ENCODE measurements around the gene DPH3. TPM values are rescaled to one million over a fixed set of nuclear protein-coding genes. Genes with fewer than 3 reads are reported as not detected.

DPH3 gene
- total and polyA plus RNA-seq, 9 donors = 7.4 to 28.3 (median 13.5) TPM

DNA sequence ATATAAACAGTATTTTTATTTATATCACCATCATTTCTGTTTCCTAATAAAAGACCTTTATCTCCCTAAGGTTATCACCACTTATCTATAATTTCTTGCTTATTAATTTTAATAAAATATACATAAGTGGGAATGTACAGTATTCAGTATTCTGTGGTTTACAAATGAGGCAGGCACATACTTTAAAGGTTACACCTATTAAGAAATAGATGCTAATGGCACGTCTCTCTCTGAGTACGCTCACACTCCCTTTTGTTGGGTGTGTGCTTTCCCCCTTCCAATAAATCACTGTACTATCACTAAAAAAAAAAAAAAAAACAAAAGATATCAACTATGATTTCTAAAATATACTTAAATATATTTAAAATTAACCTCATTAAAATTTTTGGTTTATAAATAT lies 9.1 kb upstream of the DPH3 start:
- no peak for TF ChIP-seq CTCF (IDR thresholded peaks at IDR 0.05)
- no peak for TF ChIP-seq POLR2A (IDR thresholded peaks at IDR 0.05)
- TF ChIP-seq EP300 (IDR thresholded peaks at IDR 0.05) = no peak
- no peak overlapping the region for H3K4me3 ChIP-seq
- no peak for DNase-seq
- intact Hi-C loops (cut with DNase I) = no loop called here
- no peaks in the 10 kb centered on the region for H3K36me3 ChIP-seq
- no peaks in the 10 kb centered on the region for H3K9me3 ChIP-seq
- H3K4me1 ChIP-seq (ENCODE audit: insufficient read depth) = no peaks in the 10 kb centered on the region
- no peak overlapping the region for H3K27ac ChIP-seq
- 92 to 96% (median 95%) methylated on average over 2 of the region's 2 CpGs for WGBS, 3 donors
- no peaks in the 10 kb centered on the region for H3K27me3 ChIP-seq

GRCh38 chr3:16272588-16272987 lies 7.8 kb upstream of the DPH3 start:
- Histone ChIP-seq H3K27me3 (no peaks in the 10 kb centered on the region), H3K27ac (no peak overlapping the region), H3K9me3 (no peaks in the 10 kb centered on the region), H3K4me3 (no peak overlapping the region), H3K36me3 (no peaks in the 10 kb centered on the region), H3K4me1 (ENCODE audit: insufficient read depth) (peaks cover 2% of the 10 kb centered on the region)
- WGBS, 3 donors = 34 to 58% (median 40%) methylated on average over 1 of the region's 1 CpG
- TF ChIP-seq EP300 (IDR thresholded peaks at IDR 0.05) (no peak), POLR2A (IDR thresholded peaks at IDR 0.05) (no peak), CTCF (IDR thresholded peaks at IDR 0.05) (no peak)
- no peak for DNase-seq
- intact Hi-C loops (cut with DNase I) = no loop called here

- no peaks in the 10 kb centered on the region for H3K27me3 ChIP-seq
- TF ChIP-seq EP300 (IDR thresholded peaks at IDR 0.05) (no peak), POLR2A (IDR thresholded peaks at IDR 0.05) (no peak), CTCF (IDR thresholded peaks at IDR 0.05) (no peak)
- no peaks in the 10 kb centered on the region for H3K36me3 ChIP-seq
- H3K9me3 ChIP-seq = no peaks in the 10 kb centered on the region
- DNase-seq = no peak
- H3K27ac ChIP-seq = no peak overlapping the region
- peaks cover 2% of the 10 kb centered on the region for H3K4me1 ChIP-seq (ENCODE audit: insufficient read depth)
- H3K4me3 ChIP-seq = no peak overlapping the region
- 95 to 97% (median 96%) methylated on average over 10 of the region's 10 CpGs for WGBS, 3 donors
- intact Hi-C loops (cut with DNase I) = no loop called here
These were observed 6.1 kb upstream of the DPH3 start for GRCh38 chr3:16270855-16271254.

DNA sequence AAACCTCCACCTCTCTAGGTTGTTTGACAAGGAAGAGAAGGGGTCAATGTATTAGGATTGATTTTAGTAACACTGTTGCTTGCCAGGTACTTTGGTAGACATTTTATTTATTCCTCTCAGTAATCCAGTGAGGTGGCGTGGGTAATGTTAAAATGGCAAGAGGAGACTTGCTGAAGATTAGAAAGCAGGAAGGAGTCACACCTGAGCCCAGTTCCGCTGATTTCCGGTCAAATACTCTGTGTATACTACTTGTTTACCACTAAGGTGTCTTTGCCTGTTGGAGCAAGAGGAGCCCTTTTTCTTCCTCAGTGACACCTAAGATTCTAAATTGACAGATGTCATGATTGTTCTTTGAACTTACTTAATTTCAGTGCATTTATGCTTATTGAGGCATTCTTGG lies 2.0 kb upstream of the DPH3 start:
- intact Hi-C loops (cut with DNase I) = loop anchor here in 2 of 4 donors (5.0 kb wide), 2 partner anchors 251 to 1476 kb away; partner anchors contain the start of gene TBC1D5 (in 1 of the 2)
- WGBS, 3 donors = 85 to 91% (median 85%) methylated on average over 3 of the region's 3 CpGs
- no peaks in the 10 kb centered on the region for H3K9me3 ChIP-seq
- no peak for DNase-seq
- H3K4me3 ChIP-seq = no peak overlapping the region
- H3K36me3 ChIP-seq = no peaks in the 10 kb centered on the region
- H3K27me3 ChIP-seq = no peaks in the 10 kb centered on the region
- H3K4me1 ChIP-seq (ENCODE audit: insufficient read depth) = peaks cover 3% of the 10 kb centered on the region
- no peak overlapping the region for H3K27ac ChIP-seq
- TF ChIP-seq CTCF (IDR thresholded peaks at IDR 0.05) (no peak), POLR2A (IDR thresholded peaks at IDR 0.05) (no peak), EP300 (IDR thresholded peaks at IDR 0.05) (no peak)

Measured in ovary (tissue), 9 donors.